C4-2B (cell line): ENCODE measurements around the gene SEBOX.

Experiments used
- CTCF ChIP-seq: fragments of 450-650 bp; conservative IDR thresholded peaks from 2 replicates; pipeline ENCODE4 v1.5.1; 2017; ENCODE audit warnings: mild to moderate bottlenecking
- ZFX ChIP-seq: fragments of 450-650 bp; IDR thresholded peaks from 2 replicates; pipeline ENCODE4 v1.6.1; 2017

- peak; percentile 86 for TF ChIP-seq ZFX
- TF ChIP-seq CTCF: no peak
Observed at GRCh38 chr17:28357061-28357900, 7.7 kb downstream of the SEBOX start, which contains the start of gene POLDIP2.
